IPS-15b (cell line): ENCODE data around the gene ACKR4.
"Not testable (repeated sequence)": the region's sequence is repeated elsewhere in the genome, so short reads cannot be mapped to it uniquely, and the experiment has no call there.

Experiments
- H3K27me3 ChIP-seq: one replicate; pipeline ENCODE4 v1.6.1; 2013; ENCODE audit warnings: low read length; ENCODE audit not compliant: control insufficient read depth, insufficient read depth
- H3K36me3 ChIP-seq: one replicate; pipeline ENCODE4 v1.6.1; 2013; ENCODE audit warnings: low read length; ENCODE audit not compliant: control insufficient read depth, insufficient read depth
- H3K4me1 ChIP-seq: one replicate; pipeline ENCODE4 v1.6.1; 2013; ENCODE audit warnings: mild to moderate bottlenecking, low read length; ENCODE audit not compliant: control insufficient read depth, insufficient read depth
- H3K4me3 ChIP-seq: one replicate; pipeline ENCODE4 v1.5.1; 2013; ENCODE audit warnings: low read depth, low read length
- H3K9ac ChIP-seq: one replicate; pipeline ENCODE4 v1.6.1; 2013; ENCODE audit warnings: low read depth, mild to moderate bottlenecking, low read length
- H3K9me3 ChIP-seq: one replicate; pipeline ENCODE4 v1.6.1; 2013; ENCODE audit warnings: mild to moderate bottlenecking, low read length; ENCODE audit not compliant: control insufficient read depth, insufficient read depth

ACKR4 gene

DNA sequence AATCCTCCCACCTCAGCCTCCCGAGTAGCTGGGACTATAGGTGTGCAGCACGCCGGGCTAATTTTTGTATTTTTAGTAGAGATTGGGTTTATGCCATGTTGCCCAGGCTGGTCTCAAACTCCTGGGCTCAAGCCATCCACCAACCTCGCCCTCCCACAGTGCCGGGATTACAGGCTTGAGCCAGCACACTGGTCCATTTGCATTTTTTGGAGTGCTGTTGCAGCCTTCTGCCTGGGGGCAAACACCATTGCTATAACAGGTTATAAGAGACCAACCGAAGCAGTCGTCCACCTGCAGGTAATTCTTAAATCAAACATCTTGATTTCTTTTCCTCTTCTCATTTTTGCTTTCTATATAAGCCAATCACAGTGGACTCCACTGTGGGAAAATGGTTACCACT is 27.7 kb downstream of the ACKR4 start:
- Histone ChIP-seq H3K4me3 (no peak overlapping the region), H3K27me3 (no peaks in the 10 kb centered on the region), H3K4me1 (peaks cover 4% of the 10 kb centered on the region), H3K36me3 (peaks cover 5% of the 10 kb centered on the region), H3K9ac (no peak overlapping the region), H3K9me3 (no peaks in the 10 kb centered on the region)

DNA sequence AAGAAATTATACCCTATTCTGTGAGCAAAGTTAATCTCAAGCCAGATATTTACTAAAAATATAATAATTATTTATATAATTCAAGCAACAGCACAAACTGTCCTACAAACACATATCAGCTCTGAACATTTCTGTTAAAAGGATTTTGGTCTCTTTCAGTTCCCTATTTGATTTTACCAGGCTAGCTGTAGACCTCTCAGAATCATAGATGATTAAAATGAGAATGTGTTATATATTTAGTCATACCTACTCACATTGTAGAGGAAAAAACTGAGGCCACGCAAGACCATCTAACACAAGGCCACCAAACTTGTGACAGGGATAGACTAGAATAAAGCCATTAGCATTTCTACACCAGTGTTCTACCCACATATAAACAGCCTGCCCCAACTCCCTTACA is 28.5 kb downstream of the ACKR4 start:
- H3K9me3 ChIP-seq = no peaks in the 10 kb centered on the region
- peaks cover 4% of the 10 kb centered on the region for H3K4me1 ChIP-seq
- H3K4me3 ChIP-seq = no peak overlapping the region
- H3K9ac ChIP-seq = no peak overlapping the region
- H3K27me3 ChIP-seq = no peaks in the 10 kb centered on the region
- peaks cover 5% of the 10 kb centered on the region for H3K36me3 ChIP-seq

GRCh38 chr3:132626955-132627354 is 29.9 kb downstream of the ACKR4 start:
- peaks cover 4% of the 10 kb centered on the region for H3K4me1 ChIP-seq
- no peak overlapping the region for H3K9ac ChIP-seq
- no peak overlapping the region for H3K4me3 ChIP-seq
- no peaks in the 10 kb centered on the region for H3K27me3 ChIP-seq
- H3K36me3 ChIP-seq = peaks cover 5% of the 10 kb centered on the region
- no peaks in the 10 kb centered on the region for H3K9me3 ChIP-seq

- Histone ChIP-seq H3K36me3 (peaks cover 5% of the 10 kb centered on the region), H3K27me3 (no peaks in the 10 kb centered on the region)
Observed at GRCh38 chr3:132628157-132628556, 31.1 kb downstream of the ACKR4 start.

GRCh38 chr3:132629928-132630327 is 32.9 kb downstream of the ACKR4 start:
- H3K4me3 ChIP-seq = no peak overlapping the region

More at GRCh38 chr3:132628157-132628556, 31.1 kb downstream of the ACKR4 start:
- Histone ChIP-seq H3K9ac (no peak overlapping the region), H3K4me3 (no peak overlapping the region), H3K9me3 (no peaks in the 10 kb centered on the region), H3K4me1 (peaks cover 4% of the 10 kb centered on the region)

DNA sequence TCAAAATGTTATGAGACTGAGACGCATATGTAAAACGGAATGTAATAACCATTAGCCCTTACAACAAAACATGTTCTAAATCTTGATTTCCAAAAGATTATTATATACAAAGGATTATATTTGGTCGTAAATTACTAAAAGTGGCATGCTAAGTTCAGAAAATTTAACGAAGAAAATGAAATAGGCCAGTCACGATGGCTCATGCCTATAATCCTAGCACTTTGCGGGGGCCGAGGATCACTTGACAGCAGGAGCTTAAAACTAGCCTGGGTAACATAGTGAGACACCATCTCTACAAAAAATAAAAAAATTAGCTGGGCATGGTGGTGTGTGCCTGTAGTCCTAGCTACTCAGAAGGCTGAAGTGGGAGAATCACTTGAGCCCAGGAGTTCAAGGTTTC is 33.5 kb downstream of the ACKR4 start:
- Histone ChIP-seq H3K4me3 (no peak overlapping the region), H3K27me3 (no peaks in the 10 kb centered on the region), H3K36me3 (peaks cover 5% of the 10 kb centered on the region), H3K9ac (no peak overlapping the region), H3K4me1 (peaks cover 4% of the 10 kb centered on the region), H3K9me3 (no peaks in the 10 kb centered on the region)

More at GRCh38 chr3:132629928-132630327, 32.9 kb downstream of the ACKR4 start:
- Histone ChIP-seq H3K36me3 (peaks cover 5% of the 10 kb centered on the region), H3K4me1 (peaks cover 4% of the 10 kb centered on the region), H3K9me3 (no peaks in the 10 kb centered on the region), H3K9ac (no peak overlapping the region), H3K27me3 (no peaks in the 10 kb centered on the region)

- H3K4me1 ChIP-seq = no peaks in the 10 kb centered on the region
- no peaks in the 10 kb centered on the region for H3K9me3 ChIP-seq
- no peaks in the 10 kb centered on the region for H3K36me3 ChIP-seq
- no peak overlapping the region for H3K9ac ChIP-seq
- no peaks in the 10 kb centered on the region for H3K27me3 ChIP-seq
- H3K4me3 ChIP-seq = no peak overlapping the region
Observed at GRCh38 chr3:132635052-132635451, 38.0 kb downstream of the ACKR4 start.

- no peak overlapping the region for H3K9ac ChIP-seq
- H3K9me3 ChIP-seq = no peaks in the 10 kb centered on the region
- no peak overlapping the region for H3K4me3 ChIP-seq
- H3K36me3 ChIP-seq = no peaks in the 10 kb centered on the region
- H3K27me3 ChIP-seq = no peaks in the 10 kb centered on the region
- H3K4me1 ChIP-seq = no peaks in the 10 kb centered on the region
Observed at GRCh38 chr3:132637590-132637989, 40.5 kb downstream of the ACKR4 start.

DNA sequence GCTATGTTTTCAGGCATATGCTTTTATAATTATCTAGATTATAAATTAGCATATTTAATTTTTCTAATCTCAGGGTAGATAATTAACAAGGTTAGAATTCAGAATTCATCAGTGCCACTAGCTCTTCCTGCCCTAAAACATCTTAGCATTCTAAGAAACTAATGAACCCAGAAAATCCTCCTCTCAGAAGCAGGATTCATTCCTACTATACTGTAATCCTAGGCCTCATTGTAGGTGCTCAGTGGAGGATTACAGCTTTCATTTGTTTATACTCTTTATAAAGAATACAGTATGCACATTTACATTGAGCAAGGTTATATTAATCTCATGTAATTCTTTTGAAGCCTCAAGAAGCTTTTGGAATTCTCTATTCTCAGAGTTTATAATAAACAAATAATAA is 41.6 kb downstream of the ACKR4 start:
- Histone ChIP-seq H3K4me1 (no peaks in the 10 kb centered on the region), H3K9me3 (no peaks in the 10 kb centered on the region), H3K36me3 (no peaks in the 10 kb centered on the region), H3K9ac (no peak overlapping the region), H3K4me3 (no peak overlapping the region), H3K27me3 (no peaks in the 10 kb centered on the region)

- H3K4me3 ChIP-seq, H3K27me3 ChIP-seq, H3K4me1 ChIP-seq, H3K9me3 ChIP-seq, H3K9ac ChIP-seq, H3K36me3 ChIP-seq: not testable (repeated sequence)
Observed at GRCh38 chr3:132641427-132641826, 44.4 kb downstream of the ACKR4 start.

DNA sequence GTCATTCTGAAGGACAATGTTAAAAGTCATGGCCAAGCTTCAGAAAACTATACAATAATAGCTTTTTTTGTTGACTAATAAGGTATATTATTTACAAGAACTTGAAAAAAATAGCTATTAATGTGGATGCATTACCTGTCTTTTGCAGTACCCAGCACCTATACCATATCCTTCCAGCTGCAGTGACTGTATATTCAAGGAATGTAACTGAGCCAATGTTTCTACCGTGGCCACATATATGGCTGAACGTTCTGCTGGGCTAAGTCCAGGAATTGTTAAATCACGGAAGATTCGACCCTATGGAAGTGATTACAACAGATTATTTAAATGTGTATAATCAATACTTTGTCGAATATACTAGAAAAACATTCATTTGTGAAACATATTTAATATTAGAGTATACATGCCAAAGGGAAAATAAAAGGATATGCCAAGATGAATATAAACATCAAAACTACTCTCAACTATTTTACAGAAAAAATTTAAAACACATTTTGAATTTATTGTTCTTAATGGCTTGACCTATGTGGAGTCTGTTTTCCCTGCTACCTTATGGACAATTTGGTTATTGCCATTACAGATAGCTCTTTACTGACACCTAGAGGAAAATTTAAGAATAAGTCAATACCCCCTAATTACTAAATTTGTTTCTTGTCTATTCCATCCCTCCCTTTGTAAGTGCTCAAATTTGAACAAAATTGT is 44.9 kb downstream of the ACKR4 start:
- no peaks in the 10 kb centered on the region for H3K4me1 ChIP-seq
- H3K27me3 ChIP-seq = no peaks in the 10 kb centered on the region
- no peak overlapping the region for H3K4me3 ChIP-seq
- no peaks in the 10 kb centered on the region for H3K9me3 ChIP-seq
- no peaks in the 10 kb centered on the region for H3K36me3 ChIP-seq
- H3K9ac ChIP-seq = no peak overlapping the region

DNA sequence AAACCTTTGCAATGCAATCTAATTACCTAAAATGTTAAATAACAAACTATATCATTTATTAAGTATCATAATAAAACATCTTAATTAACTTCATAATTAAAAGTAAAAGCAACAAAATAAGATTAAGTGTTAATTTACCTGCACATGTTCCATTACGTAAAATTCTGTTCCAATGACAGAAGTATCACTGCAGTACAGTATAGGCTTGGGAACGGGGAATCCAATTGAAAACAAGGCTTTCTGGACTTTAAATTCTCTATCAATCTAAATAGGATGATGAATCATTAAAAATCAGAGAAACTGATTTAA is 45.4 kb downstream of the ACKR4 start:
- Histone ChIP-seq H3K27me3 (no peaks in the 10 kb centered on the region), H3K36me3 (no peaks in the 10 kb centered on the region), H3K9me3 (no peaks in the 10 kb centered on the region), H3K9ac (no peak overlapping the region), H3K4me1 (no peaks in the 10 kb centered on the region), H3K4me3 (no peak overlapping the region)
